Panc1 (cell line): Measurements from ENCODE around the gene PTPRZ1.

Source experiments
- POLR2AphosphoS5 ChIP-seq: IDR thresholded peaks from 2 replicates; pipeline ENCODE4 v1.6.1; 2012; ENCODE audit warnings: mild to moderate bottlenecking, low read depth, low read length, moderate library complexity
- TF ChIP-seq, protein P1 (sequence below): fragments of 450-650 bp; IDR thresholded peaks from 2 replicates; pipeline ENCODE4 v1.5.1; 2017; ENCODE audit warnings: mild to moderate bottlenecking
- TF ChIP-seq, protein P2 (sequence below), 2 experiments: IDR thresholded peaks; 2 replicates each; pipeline ENCODE4 v1.6.1; 2011 to 2012; ENCODE audit warnings: low read depth in 2 of 2, control low read depth in 1 of 2, low read length in 1 of 2, mild to moderate bottlenecking in 1 of 2, moderate library complexity in 1 of 2; ENCODE audit not compliant: insufficient read depth in 1 of 2

DNA sequence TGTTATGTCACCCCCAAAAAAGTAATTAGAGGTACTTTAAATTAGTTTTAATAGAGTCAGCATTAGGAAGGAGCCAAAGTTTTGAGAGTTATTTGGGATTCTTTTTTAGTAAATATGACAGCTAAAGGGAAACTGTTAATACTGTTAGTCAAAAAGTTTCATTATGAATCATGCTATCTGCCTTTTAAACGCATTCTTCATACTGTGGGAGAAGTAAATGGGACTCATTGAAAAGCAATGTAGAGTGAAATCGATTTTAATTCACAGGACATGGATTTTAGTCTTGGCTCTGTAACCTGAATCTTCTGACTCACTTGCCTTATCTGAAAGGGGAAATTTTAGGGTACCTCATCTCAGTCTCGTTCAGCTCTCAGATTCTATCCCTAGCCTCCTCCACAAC, 165.9 kb downstream of the PTPRZ1 start:
- TF ChIP-seq, protein P1, sequence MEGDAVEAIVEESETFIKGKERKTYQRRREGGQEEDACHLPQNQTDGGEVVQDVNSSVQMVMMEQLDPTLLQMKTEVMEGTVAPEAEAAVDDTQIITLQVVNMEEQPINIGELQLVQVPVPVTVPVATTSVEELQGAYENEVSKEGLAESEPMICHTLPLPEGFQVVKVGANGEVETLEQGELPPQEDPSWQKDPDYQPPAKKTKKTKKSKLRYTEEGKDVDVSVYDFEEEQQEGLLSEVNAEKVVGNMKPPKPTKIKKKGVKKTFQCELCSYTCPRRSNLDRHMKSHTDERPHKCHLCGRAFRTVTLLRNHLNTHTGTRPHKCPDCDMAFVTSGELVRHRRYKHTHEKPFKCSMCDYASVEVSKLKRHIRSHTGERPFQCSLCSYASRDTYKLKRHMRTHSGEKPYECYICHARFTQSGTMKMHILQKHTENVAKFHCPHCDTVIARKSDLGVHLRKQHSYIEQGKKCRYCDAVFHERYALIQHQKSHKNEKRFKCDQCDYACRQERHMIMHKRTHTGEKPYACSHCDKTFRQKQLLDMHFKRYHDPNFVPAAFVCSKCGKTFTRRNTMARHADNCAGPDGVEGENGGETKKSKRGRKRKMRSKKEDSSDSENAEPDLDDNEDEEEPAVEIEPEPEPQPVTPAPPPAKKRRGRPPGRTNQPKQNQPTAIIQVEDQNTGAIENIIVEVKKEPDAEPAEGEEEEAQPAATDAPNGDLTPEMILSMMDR = no peak
- TF ChIP-seq POLR2AphosphoS5 = no peak
- TF ChIP-seq, protein P2, sequence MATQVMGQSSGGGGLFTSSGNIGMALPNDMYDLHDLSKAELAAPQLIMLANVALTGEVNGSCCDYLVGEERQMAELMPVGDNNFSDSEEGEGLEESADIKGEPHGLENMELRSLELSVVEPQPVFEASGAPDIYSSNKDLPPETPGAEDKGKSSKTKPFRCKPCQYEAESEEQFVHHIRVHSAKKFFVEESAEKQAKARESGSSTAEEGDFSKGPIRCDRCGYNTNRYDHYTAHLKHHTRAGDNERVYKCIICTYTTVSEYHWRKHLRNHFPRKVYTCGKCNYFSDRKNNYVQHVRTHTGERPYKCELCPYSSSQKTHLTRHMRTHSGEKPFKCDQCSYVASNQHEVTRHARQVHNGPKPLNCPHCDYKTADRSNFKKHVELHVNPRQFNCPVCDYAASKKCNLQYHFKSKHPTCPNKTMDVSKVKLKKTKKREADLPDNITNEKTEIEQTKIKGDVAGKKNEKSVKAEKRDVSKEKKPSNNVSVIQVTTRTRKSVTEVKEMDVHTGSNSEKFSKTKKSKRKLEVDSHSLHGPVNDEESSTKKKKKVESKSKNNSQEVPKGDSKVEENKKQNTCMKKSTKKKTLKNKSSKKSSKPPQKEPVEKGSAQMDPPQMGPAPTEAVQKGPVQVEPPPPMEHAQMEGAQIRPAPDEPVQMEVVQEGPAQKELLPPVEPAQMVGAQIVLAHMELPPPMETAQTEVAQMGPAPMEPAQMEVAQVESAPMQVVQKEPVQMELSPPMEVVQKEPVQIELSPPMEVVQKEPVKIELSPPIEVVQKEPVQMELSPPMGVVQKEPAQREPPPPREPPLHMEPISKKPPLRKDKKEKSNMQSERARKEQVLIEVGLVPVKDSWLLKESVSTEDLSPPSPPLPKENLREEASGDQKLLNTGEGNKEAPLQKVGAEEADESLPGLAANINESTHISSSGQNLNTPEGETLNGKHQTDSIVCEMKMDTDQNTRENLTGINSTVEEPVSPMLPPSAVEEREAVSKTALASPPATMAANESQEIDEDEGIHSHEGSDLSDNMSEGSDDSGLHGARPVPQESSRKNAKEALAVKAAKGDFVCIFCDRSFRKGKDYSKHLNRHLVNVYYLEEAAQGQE (IDR thresholded peaks at IDR 0.05; ENCODE audit: insufficient read depth in 1 of 2, low read depth in 2 of 2, low read length in 1 of 2) = no peak
